OCI-LY7 (cell line): Measurements from ENCODE around the gene SLC23A1.

Source experiments
- CTCF ChIP-seq: fragments of 200-600 bp; sonication (generic); conservative IDR thresholded peaks from 2 replicates; pipeline ENCODE4 v1.5.1; 2014; ENCODE audit warnings: mild to moderate bottlenecking, antibody characterized with exemption, low read length, moderate library complexity, mixed read lengths
- EZH2phosphoT487 ChIP-seq: fragments of 200-600 bp; sonication (generic); IDR thresholded peaks from 2 replicates; pipeline ENCODE4 v1.6.1; 2018; ENCODE audit warnings: low read depth, borderline replicate concordance, mild to moderate bottlenecking, mixed run types, antibody characterized with exemption, low read length, moderate library complexity, mixed read lengths

- TF ChIP-seq CTCF = no peak
- TF ChIP-seq EZH2phosphoT487 = no peak
Measured at GRCh38 chr5:139379626-139380449, 3.3 kb downstream of the SLC23A1 start.
